Measurements from ENCODE around the gene IARS2.

- TF ChIP-seq POLR2A (IDR thresholded peaks at IDR 0.05; ENCODE audit: borderline replicate concordance, extremely low read depth, insufficient read depth, insufficient read length) (no peak), CEBPB (IDR thresholded peaks at IDR 0.05; ENCODE audit: low read depth) (no peak), CTCF (IDR thresholded peaks at IDR 0.05 in 2 of 3, conservative IDR thresholded peaks at IDR 0.05 in 1 of 3; ENCODE audit: borderline replicate concordance in 1 of 3, insufficient read depth in 1 of 3, low read depth in 2 of 3, low read length in 2 of 3) (no peak)
Measured at GRCh38 chr1:220144051-220144450, 50.1 kb downstream of the IARS2 start.
